UCSD-AML1 (cell line): ENCODE data around the gene ZNF398.
A peak's percentile ranks its signal among the peaks of the same experiment; 100 is the strongest.

Experiments used
- DNase-seq: peaks from one replicate; lab custom pipeline; 2025; ENCODE audit not compliant: unreplicated experiment; lab: John Stamatoyannopoulos, UW

Gene ZNF398

DNA sequence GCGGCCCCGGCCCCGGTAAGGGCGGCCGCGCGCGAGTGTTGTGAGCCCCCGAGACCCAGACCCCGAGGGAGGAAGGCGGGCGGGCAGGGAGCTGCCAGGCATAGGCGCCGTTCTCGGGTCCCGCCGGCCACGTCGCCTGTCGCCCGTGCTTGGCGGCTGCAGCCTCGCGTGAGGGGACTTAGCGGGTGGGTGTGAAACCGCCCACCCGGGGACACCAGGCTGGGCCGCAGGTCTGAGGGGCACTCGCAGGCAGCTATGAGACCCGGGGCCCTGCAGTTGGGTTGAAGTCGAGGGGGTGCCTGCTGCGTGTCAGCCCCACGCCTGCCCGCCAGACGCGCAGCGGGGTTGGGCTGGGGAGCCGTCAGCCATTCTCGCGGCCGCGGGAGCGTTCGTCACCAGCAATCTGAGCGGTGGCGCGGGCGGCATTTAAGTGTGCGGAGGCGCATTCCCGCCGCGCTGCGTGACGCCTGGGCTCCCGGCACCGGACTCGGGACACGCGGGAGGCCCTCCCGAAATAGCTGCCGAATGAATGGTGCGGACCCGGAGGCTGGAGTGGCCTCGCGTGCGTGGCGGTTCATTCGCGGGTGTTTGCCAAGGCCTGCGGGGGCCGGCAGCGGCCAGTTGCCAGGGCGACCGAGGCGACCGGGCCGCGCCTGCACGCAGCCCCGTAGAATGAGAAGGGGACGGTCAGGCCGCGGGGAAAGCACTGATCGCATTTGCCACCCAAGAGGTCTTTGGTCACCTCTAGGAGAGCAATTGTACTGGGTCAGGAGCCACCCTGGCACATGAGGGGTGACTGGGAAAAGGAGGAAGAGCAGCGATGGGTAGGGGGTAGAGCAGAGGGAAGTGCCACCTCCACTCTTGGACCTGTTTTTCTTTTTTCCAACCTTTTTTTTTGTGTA is 750 bp downstream of the ZNF398 start:
- peak; percentile 42 for DNase-seq

DNA sequence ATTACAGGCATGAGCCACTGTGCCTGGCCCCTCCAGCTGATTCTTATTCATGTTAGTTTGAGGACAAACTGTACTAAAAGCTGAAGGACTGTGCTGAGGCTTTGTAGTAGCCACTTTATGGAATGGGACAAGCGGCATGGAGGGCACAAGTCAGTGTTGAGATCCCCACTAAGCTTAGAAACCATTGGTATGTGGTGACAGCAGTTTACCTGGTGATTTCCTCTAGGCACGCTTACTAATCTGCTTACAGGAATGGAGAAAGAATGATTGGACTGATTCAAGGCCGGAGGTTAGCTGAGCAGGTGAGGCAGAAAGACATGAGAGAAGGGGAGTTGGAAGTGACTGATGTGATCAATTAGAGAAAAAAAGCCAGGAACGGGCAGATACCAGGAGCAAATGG is 3.7 kb downstream of the ZNF398 start:
- no peak for DNase-seq

DNA sequence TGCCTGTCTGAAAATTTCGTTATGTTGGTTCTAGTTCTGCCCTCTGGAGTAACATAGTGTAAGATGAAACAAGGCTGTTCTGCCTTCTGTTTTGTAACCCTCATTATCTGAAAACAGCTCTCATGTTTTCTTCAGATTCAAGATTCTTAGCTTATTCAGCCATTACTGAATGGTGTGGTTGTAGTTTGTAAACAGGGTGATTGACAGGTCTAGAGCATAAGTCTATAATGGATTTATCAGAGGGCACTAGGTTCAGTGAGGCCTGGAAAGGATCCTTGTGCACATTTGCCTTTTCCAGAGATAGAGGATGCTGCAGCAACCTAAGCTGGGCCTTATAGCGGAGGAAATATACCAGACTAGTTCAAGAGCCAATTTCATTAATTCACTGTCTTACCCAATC is 6.1 kb downstream of the ZNF398 start:
- no peak for DNase-seq

DNA sequence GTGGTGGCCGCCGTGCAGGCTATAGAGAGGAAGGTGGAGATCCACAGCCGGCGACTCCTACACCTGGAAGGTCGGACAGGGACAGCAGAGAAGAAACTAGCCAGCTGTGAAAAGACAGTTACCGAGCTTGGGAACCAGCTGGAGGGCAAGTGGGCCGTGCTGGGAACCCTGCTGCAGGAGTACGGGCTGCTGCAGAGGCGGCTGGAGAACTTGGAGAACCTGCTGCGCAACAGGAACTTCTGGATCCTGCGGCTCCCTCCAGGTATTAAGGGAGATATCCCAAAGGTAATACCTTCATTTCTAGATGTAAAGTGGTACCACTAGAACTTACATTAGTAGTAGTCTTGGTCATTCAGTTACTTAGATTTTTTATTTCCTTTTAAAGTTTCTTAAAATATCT is 6.8 kb downstream of the ZNF398 start:
- no peak for DNase-seq

DNA sequence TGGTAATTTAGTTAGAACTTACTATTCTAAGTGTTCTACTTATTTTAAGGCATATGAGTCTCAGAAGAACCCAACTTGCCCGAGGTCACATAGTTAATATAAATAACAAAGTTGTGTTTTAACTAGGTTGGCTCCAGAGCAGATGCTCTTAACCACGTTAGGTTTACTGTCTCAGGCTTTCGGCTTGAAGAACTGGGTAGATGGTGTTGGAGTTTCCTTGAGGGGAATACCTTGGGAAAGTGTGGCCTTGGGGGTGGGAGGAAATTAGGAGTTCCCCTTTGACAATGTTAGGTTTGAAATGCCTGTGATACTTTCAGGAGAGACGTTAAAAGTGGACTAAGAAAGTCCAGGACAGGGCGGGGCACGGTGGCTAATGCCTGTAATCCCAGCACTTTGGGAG is 9.6 kb downstream of the ZNF398 start:
- no peak for DNase-seq

DNA sequence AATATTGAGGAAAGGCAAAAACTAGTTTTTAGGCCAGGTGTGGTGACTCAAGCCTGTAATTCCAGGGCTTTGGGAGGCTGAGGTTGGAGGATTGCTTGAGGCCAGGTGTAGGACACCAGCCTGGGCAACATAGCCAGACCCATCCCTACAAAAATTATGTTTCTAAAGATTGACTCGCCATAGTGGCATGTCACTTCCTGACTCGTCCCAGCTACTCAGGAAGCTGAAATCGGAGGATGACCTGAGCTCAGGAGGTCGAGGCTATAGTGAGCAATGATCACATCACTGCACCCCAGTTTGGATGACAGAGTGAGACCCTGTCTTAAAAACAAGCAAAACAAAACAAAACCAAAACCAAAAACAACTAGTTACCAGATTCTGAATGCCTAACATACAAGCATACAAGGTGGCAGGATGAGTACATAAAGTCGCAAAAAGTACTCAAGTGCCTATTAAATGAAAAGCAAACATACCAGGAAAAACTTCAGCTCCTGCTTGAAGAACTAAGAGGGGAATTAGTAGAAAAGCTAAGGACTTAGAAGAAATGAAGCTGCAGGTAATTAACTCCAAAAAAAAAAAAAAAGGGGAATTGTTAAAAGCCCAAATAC is 14.1 kb downstream of the ZNF398 start:
- DNase-seq: no peak

DNA sequence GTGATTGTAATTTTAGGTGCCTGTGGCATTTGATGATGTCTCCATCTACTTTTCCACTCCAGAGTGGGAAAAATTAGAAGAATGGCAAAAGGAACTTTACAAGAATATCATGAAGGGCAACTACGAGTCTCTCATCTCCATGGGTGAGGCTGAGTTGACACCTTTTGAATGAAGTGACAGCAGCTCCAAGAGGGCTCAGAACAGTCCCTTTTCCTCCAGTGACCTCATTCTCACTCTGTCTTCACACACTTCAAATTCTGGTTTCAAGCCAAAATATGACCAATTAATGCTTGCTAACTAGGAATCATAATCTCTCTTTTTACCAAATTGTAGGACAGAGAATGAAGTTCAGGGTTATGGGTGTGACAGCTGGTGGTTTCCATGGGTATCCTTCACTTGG is 18.9 kb downstream of the ZNF398 start:
- DNase-seq: no peak

DNA sequence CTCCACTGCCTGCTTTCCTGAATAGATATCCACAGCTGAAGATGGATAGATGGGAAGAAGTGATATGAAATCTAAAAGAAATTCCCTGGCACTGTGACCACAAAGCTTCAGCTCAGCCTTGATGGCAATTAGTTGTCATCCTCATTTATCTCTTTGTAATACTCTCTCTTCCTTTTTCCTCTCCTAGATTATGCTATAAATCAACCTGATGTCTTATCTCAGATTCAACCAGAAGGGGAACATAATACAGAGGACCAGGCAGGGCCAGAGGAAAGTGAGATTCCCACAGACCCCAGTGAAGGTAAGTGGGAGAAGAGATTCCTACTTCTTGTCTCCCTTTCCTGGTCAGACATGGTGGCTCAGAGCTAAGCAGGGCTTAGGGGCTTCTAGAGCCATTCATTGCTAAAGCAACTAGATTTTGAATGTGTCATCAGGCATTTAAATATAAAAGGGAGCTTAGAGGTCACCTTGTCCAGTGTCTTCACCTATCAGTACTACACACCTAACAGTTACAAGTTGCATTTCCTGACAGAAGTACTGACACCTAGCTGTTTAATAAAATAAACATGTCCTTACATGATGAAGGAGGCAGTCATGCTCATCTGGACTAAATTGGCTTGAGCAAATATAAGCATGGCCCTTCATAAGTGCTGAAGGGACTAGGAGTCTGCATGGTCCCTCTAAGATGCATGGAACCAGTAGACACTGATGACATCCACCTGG is 19.5 kb downstream of the ZNF398 start:
- no peak for DNase-seq

DNA sequence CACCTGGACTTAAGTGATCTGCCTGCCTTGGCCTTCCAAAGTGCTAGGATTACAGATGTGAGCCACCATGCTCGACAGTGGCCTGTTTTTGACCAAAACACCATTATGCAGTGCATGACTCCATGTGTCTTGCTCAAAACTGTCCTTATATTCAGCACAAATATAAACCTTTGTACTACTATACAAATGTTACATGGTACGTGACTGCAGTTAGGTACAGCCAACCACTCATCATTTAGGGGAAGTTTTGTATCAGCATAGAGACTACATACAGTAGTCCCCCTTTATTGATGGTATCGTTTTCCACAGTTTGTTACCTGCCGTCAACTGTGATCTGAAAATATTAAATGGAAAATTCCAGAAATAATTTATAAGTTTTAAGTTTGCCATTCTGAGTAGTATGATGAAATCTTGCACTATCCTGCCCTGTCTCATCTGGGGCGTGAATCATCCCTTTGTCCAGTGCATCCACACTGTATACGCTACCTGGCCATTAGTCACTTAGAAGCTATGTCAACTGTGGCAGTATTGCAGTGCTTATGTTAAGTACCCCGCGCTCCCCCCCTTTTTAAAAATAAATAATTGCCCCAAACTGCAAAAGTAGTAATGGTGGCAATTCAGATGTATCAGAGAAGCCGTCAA is 24.8 kb downstream of the ZNF398 start:
- no peak for DNase-seq

DNA sequence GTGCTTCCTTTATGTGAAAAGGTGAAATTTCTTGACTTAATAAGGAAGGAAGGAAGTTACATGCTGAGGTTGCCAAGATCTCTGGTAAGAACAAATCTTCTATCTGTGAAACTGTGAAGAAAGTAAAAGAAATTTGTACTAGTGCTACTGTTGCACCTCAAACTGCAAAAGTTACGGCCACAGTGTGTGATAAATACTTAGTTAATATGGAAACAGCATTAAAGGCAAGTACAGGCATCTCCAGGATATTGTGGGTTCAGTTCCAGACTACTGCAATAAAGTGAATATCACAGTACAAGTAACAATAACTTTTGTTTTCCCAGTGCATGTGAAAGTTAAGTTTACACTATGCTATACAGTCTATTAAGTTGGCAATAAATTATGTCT is 25.3 kb downstream of the ZNF398 start:
- no peak for DNase-seq

DNA sequence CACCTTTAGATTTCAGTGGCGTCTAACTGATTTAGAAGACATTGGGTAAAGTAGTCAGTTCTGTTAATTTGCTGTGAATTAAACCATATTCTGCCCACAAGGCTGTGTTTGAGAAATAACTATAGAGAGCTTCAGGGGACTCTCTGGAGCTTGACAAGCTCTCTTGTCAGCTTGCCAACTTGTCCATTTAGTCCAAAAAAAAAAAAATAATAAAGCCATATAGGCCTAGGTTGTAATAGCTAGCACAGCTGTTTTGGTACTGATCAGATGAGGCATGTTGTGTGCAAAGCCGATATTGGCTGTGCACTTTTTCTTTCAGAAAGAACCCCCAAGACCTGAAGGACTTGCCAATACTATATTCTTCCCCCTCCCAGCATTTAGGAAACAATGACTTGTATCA is 27.9 kb downstream of the ZNF398 start:
- DNase-seq: no peak

DNA sequence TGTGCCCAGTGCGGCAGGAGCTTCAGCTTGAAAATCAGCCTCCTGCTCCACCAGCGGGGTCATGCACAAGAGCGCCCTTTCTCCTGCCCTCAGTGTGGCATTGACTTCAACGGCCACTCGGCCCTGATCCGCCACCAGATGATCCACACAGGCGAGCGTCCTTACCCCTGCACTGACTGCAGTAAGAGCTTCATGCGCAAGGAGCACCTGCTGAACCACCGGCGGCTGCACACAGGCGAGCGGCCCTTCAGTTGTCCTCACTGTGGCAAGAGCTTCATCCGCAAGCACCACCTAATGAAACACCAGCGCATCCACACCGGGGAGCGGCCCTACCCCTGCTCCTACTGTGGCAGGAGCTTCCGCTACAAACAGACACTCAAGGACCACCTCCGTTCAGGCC is 32.0 kb downstream of the ZNF398 start:
- DNase-seq: no peak

DNA sequence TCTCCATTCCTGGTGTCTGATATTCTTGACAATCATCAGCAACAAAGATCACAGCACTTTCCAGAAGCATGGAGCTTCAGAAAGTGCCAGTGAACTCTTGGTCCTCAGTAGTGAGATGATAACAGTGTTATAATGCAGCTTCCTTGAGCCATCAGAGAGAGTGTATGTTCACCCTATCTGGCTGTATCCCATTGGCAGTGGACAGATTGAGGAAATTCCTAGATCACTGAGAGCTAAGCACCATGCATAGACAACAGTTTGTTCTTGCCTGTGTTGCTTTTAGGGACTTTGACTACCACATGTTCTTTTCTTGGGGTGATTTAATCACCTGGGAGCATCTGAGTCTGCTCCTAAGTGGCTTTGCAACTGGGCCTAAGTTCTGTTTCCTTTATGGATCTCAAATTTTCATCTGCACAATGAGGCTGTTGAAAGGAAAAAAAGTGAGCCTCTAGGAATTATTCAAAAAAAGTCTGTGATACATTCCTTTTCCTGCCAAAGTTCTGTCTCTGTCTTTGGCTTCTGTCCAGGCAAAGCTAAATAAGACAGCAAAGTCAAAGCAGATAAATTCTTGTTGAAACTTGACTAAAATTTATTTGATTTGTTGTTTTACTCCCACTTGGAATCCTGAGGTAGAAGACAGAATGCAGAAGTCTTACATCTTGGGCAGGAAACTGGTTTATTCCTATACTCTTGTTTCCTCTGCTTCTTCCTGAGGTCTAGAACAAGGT is 33.6 kb downstream of the ZNF398 start:
- no peak for DNase-seq

DNA sequence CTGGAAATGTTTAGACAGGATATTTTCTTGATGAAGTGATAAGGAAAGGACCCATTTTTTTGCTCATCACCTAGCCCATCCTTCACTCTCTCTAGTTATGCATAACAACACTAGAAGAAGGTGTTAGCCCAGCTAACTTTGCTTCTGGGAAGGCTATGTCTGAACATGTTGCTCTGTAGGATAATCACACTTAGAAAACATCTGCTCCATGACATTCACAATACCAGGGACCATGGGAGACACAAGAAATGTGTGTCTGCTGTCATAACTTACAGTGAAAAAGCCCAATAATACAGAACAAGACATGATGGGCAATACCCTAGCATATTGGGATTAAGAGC is 34.2 kb downstream of the ZNF398 start:
- DNase-seq: no peak

DNA sequence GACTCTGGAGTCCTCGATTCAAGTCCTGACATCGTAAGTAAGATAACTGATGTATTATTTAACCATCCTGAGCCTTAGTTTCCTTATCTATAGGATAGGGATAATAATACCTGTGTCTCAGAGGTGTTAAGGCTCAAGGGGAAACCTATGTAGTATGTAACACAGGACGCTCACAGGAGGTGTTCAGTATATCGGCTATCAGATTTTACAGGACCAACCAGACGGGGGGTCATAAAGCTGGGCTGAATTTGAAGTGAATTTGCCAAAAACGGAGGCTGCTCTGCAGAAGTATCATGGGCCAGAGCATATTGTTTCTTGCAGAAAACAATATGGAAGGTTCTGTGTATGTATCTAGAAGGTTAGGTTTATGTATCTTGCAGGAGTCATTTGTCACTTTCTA is 37.0 kb downstream of the ZNF398 start:
- no peak for DNase-seq

DNA sequence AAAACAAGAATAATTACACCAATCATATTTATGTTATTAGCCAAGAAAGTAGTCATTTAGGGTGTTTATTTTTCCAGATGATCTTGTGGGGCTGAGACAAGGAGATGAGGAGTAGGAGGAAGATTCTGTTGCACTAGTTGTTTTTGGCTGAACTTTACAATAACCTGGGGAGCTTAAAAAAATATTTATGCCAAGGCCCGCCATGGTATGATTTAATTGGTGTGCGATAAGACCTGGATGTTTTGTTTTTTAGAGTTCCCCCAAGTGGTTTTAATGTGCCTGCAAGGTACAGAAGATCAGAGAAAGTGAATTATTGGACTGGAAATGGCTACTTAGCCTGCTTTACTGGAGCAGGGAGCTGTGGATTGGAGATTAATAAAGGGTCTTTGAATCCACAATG is 41.0 kb downstream of the ZNF398 start:
- DNase-seq: no peak

DNA sequence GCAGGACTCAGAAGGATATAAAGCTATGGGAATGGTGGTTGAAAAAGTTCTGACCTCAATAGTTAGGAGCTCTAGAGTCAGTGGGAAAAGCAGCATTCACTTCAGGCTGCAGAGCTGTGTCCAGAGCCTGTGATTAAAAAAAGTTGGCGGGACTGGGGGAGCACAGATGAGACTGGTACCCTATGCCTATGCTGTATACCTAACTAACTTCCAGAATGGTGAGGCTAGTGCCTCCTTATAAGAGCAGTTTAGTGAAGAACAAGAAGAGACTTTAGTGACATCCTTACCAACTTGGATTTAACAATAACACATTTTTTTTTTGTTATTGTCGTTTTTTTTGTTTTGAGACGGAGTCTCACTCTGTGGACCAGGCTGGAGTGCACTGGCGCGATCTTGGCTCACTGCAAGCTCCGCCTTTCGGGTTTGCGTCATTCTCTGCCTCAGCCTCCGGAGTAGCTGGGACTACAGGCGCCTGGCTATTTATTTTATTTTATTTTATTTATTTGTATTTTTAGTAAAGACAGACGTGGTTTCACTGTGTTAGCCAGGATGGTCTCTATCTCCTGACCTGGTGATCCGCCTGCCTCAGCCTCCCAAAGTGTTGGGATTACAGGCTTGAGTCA is 41.5 kb downstream of the ZNF398 start:
- DNase-seq: no peak

DNA sequence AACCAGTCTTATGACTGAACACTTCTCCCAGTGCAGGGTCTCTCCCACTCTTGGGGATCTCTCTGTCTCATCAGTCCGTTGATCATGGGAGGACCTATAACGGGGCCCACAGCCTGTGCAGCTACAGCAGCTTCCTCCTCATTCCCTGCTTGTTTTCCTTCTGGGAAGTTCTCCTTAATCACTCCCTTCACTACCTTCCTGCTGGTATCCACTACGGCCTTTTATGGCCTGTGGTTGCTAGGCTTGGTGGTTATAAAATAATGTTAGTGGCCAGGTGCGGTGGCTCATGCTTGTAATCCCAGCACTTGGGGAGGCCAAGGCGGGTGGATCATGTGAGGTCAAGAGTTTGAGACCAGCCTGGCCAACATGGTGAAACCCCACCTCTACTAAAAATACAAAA is 44.6 kb downstream of the ZNF398 start:
- no peak for DNase-seq

DNA sequence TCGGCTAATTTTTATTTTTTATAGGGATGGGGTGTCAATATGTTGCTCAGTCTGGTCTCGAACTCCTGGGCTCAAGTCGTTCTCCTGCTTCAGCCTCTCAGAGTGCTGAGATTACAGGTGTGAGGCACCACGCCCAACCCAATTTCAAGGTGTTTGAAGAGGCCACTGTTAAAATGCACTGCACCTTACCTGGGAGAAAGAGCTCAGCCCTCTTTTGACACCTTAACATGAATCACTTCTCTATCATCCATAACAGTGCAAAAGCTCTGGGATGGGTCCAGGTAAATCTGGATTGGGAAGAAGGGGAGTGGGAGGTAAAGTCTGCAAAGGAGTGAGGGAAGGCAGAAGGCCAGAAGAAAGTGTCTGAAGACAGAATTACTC is 47.5 kb downstream of the ZNF398 start:
- DNase-seq: no peak
